Stimulated activated CD4-positive, alpha-beta T cell treated with anti-CD3 and anti-CD28 coated beads, TNF-alpha, amount 100 ng/mL, for 4 hours (primary cell): Measurements from ENCODE around the gene LRRTM4.
"Not testable (repeated sequence)": the region's sequence is repeated elsewhere in the genome, so short reads cannot be mapped to it uniquely, and the experiment has no call there.

ENCODE experiments used
- DNase-seq, 3 experiments: peaks; one replicate each; pipeline ENCODE4 v3.0.0-alpha.2; 2020; ENCODE audit warnings: low read depth in 3 of 3

Gene LRRTM4

DNA sequence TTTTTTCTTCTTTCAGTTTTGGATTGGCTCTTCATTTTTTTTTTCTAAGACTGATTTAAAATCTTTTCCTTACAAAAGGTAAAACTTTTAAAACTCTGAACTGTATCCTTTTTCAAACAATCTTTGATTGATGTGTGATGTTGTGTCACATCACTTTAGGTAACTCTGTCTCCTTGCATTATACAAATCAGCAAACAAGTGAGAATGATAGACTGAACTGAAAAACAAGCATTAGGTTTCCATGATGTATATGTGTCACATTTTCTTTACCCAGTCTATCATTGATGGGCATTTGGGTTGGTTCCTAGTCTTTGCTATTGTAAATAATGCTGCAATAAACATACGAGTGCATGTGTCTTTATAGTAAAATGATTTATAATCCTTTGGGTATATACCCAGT is 655.7 kb downstream of the LRRTM4 start:
- DNase-seq = no peak

DNA sequence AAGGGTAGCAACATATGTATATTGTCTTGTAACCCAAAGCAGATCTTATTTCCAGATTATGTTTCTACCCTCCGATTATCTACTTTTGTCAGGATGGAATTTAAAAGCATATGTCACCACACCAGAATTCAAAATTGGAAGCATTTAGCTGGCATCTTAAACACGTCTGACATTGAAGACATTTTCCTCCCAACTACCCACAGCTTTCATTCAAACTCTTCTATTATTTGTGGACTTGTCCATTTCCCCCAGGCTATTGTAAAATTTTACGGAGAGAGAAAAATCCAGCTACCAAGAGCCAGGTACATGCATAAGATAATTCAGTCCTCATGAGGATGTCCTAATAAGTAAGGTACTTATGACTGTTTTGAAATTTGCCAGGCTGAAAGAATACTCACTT is 659.3 kb downstream of the LRRTM4 start:
- no peak for DNase-seq

DNA sequence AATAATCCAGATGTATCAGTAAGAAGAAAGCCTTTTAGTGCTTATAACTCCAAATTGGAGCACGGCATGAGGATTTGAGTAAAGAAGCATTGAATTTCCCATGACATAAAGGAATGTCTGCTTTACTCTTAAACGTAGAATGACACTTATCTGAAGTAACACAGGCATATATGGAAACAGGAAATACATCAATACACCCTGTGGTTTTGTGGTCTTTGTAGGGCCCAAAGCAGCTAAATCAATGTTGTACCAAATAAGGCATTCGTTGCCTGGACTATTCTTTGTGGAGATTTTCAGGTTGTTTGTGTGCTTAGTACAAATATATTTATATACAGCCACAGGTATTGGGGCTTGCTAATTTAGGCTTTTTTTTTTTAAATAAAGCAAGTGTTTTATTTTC is 660.5 kb downstream of the LRRTM4 start:
- no peak for DNase-seq

DNA sequence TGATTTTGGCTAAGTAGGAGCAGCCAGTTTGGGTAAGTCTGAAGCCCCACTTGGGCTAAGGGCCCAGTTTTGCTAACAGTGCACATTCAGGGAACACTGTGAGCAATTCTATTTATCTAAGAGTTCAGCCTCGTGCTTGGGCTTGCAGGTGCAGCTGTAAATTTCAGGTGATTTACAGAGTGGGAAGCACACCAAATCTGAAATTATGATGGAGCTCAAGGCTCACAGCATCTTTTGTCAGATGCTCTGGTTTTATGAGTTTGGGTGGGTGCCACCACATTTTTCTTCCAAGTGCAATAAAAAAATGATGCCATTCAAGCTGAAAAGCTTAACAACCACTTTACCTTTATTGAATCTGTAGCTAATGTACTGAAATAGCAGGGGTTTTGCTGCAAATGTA is 671.2 kb downstream of the LRRTM4 start:
- DNase-seq = no peak

DNA sequence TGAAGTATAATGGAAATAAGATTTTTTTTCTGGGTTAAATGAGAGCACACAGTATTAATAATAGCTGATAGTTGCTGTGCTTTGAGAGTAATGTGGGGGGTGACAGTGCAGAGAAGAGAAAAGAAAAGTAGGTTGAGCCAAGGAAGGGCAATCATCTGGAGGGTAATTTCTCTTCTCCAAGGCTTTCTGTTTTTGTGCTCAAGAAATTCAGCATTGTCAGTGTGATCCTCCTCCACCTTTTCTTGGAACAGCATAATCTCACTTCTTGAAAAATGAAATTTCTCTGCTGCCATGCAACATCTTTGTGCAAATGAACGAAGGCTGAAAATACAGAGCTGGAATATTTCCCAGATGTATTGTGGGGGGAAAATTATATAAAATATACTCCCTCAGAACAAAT is 673.1 kb downstream of the LRRTM4 start:
- no peak for DNase-seq

DNA sequence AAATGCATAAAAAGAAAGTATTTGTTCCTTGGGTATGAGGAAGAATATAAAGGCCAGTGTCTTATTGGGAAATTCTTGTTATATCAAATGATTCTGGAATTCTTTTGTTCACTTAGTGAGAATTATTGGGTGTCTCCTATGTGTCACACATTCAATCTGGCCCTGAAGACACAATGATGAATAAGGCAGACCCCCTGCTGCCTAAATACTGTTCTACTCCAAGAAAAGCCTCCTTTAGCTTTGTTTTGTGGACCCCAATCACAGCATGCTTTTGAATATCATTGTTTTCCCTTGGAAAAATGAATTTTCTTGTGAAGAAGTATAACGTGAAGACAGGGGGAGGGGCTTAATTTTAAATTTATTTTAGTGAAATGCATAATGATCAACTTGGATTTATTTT is 682.4 kb downstream of the LRRTM4 start:
- DNase-seq = no peak

DNA sequence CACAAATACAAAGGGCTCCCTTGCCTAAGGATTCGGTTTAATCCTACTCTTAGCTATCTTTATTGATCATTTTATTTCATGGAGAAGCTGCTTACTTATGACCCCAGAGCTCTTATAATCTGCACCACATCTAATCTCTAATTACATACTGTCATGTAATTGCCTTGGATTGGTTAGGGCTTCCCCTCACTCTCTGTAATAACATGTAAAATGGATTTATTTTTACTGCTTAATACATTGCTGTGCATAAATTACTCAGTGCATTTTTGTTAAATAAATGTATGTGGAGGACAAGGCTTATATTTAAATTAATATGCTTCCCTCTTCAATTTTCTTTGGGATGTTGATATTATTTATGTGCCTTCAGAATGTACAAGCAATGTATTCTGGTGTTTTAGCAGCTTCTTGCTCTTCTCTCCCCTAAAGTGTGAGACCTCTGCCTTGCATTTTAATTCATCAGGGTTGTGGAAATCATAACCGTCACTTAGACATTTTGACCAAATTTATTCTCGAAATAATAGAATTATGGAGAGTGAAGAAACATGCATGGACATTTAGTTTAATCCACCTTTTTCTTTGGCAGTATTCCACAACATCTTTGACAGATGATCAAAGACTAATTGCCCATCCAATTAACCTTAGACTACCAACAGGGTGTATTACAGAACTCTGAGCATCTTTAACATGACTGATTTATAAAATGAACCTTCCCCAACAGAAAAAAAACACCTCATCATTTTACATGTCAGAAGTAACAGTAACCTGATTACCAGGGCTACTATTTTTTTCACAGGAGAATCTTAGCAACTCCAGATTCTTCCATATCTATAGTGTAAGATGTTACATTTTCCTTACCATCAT is 692.6 kb downstream of the LRRTM4 start:
- no peak for DNase-seq

DNA sequence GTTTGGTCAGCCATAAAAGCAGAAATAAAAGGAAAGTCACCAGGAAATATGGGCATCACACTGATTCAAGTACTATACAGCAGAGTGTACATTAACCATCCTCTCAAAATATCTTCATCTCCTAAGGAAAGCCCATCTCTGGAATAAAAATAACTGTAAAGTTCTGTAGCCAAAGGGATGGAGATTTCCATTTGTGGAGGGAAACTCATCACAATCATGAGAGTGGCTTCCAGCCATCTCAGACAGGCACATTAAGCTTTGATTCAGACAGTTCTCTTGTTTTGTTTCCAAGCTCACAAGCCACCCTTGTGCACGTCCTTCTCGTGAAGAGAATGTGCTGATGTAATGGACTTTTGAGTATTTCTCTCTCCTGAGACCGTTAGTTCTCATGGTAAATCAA is 695.5 kb downstream of the LRRTM4 start:
- no peak for DNase-seq

DNA sequence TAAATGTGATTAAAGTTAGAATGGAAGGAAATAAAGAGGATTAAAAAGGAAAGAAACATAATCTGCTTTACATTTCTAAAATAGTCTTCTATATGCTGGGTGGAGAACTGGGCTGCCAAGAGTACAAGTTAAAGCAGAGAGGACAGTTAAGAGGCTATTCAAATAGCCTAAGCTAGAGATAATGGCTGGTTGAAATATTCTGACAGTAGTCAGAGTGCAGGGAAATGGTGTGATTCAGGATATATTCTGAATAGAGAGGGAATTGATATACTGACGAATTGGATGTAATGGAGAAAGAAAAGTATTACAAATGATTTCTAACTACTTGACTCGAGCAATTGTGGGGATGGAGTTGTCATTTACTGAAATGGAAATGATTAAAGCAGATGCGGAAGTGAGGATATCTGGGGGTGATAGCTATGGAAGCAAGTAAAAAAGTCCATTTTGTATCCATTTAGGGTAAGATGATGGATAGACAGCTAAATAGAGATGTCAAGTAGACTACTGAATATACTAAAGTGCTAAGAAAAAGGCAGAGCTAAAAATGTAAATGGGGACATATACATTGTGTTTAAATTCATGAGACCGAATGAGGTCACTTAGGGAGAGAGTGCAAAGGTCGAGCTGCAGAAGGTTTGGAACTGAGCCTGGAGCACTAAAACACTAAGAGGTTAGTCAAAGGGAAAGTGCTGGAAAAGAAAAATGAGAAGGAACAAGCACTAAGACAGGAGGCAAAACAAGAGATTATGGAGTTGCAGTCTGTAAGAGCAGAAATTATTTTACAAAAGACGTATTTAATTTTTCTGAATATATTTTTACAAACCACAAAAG is 696.8 kb downstream of the LRRTM4 start:
- DNase-seq = no peak

DNA sequence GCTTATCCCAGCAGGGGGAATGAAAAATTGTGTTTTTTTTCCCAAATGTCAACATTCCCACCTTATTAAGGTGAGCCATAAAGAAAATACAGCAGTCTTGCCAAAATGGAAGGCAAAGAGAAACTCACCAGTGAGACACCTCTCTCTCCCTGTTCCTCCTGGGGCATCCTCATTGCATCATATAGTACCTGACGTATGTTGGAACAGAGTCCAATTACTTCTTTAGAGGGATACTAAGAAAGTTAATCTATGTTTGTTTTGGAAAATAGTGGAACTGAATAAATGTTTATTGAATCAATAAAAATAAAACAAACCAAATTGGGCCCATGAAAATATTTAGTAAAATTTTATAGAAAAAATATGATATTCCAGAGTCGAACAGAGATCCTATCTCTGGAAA is 700.4 kb downstream of the LRRTM4 start:
- DNase-seq = no peak

DNA sequence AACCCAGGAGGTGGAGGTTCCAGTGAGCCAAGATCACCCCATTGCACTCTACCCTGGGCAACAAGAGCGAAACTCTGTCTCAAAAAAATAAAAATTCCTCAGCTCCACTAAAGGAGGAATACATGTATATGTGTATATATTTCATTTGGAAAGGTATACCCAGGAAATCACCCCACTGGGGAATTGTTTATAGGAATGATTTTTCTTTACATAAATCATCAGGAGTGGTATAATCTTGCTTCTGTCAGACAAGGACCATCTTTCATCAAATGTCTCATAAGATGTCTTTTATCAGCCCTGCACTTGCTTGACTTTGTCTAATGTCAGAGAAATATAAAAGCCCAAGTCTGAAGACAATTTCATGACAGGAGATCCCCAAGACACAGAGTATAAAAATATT is 709.1 kb downstream of the LRRTM4 start:
- DNase-seq = no peak

DNA sequence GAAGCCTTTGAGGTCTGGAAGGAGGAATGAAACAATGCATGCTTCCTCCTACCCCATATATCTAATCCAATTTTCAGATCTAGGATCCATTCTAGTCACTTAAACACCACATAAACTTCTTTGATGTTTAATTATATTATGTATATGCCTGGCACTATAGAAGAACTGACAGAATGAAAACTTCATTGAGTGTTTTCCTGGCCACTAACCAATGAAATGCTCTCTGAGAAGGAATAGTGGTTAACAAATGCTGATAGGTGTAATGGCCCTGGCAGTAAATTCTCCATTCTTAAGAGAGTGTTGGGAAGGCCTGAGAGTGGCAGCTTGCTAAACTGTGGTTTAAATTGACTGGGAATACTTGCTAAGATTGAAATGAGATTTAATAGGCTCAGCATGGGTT is 710.0 kb downstream of the LRRTM4 start:
- no peak for DNase-seq

DNA sequence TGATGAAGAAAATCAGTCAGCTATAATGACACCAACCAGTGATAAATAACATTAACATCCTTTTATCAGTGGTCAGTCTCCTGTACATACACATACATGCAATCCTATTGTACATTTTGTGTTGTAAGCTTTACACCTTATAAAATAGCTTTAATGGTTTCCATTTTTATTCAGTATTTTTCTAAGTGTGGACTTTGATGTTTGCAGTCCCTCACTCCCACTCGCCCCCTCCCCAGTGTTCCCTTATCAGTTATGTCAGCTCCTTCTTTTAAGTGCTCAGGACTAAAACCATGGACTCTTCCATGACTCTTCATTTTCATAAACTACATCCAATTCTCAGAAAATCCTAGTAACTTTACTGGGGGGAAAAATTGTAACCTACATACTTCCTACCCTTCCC is 713.0 kb downstream of the LRRTM4 start:
- DNase-seq = no peak

DNA sequence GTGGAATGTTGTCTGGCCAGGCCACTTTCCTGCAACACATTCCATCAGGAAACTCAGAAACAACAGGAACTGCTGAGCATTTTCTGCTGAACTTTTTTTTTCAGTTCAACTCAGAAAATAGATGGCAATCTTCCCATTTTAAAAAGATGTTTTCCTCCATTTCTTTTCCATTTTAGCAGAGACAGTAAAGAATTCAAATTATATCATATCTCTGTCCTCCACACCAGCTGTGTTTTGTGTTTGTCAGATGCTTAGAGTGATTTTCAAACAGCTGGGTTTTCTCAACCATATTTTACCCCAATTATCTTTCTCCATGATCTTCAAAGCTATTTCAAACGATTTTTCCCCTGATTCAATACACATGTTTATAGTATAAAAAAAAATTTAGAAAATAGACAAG is 713.4 kb downstream of the LRRTM4 start:
- no peak for DNase-seq

DNA sequence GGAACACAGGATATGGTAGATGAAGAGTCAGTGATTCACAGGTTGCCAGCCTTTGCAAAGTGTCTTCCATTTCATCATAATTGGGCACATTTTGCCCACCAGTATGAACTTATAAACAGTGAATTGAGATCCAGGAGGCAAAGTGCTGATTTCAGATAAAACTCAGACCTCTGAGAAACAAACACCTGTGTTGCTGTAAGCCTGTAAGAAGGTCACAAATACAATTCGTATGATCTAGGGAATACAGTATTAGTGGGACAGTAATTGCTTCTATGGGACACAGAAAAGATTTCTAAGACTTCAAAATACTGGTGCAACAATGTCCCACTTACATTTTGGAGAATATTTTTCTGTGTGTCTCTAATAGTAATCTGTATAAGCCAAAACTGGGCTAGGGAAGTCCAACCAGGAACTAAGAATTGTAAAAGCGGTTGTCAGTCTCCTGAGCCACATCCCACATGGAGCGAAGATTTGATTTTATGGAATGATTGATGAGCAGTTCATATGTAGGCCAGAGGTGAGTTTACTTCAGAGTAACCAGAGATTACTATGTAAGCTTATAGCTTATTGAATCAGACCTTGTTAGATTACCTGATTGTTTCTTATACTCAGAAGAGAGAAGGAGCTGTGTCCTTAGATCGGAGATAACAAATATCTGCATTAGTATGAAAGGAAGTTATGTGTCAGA is 728.4 kb downstream of the LRRTM4 start:
- no peak for DNase-seq

DNA sequence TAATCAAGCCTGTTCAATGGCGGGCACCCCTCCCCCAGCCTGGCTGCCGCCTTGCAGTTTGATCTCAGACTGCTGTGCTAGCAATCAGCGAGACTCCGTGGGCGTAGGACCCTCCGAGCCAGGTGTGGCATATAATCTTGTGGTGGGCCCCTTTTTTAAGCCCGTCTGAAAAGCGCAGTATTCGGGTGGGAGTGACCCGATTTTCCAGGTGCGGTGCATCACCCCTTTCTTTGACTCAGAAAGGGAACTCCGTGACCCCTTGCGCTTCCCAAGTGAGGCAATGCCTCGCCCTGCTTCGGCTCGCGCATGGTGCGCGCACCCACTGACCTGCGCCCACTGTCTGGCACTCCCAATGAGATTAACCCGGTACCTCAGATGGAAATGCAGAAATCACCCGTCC is 740.9 kb downstream of the LRRTM4 start:
- DNase-seq = not testable (repeated sequence)

DNA sequence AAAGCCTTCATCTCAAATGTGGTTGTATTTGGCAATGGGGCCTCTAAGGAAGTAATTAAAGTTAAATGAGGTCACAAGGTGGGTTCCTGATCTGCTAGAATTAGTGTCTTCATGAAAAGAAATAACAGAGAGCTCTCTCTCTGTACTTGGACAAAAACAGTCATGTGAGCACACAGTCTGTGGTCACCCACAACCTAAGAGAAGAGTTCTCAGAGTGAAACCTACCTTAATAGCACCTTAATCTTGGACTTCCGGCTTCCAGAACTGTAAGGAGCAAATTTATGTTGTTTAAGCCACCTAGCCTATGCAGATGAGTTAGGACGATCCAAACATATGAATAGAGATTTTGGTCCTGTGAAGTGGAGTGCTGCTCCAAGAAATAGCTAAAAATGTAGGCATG is 758.9 kb downstream of the LRRTM4 start:
- no peak for DNase-seq

DNA sequence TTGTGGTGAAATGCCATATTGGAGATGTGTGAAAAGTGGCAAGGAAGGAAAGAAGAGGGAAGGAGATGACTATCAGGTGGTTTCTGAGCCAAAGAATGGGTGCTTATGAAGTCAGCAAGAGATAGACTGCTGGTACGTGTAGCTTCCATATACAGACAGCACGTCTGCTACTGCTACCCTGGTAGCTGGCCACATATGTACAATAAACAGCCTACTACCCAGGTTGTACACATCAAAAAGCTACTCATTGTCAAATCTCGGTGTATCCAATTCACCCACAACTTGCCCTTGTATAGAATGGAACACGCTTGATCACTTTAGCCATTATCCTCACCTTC is 761.8 kb downstream of the LRRTM4 start:
- DNase-seq = no peak

DNA sequence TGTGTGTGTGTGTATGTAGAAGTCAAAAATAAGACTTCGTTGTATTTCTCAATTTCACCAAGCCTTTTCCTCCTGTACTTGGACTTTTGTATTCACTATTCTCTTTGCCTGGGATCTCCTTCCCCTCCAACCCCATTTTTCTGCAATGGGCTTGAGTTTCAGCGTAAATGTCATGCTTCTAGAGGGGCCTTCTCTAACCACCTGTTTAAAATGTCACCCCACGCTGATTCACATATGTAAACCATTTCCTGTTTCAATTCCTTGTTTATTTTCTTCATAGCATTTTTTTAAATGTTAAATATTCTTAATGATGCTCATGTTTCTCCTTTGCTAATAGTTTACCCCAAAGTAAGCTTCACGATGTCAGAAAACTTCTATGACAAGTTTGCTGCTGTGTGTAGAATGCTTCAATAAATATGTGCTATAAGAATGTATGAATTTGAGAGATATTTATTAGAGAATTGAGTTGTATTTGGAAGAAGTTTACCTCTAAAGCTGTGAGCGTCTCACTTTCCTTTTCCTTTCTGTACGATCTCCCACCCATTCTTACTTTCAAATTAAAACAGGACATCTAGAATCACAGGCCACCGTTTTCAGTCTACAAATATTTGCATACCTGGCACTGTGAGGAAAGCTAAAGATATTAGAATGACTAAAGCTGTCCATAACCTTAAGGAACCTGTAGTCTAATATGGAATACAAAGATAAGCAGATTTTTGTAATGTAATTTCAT is 762.4 kb downstream of the LRRTM4 start:
- no peak for DNase-seq

DNA sequence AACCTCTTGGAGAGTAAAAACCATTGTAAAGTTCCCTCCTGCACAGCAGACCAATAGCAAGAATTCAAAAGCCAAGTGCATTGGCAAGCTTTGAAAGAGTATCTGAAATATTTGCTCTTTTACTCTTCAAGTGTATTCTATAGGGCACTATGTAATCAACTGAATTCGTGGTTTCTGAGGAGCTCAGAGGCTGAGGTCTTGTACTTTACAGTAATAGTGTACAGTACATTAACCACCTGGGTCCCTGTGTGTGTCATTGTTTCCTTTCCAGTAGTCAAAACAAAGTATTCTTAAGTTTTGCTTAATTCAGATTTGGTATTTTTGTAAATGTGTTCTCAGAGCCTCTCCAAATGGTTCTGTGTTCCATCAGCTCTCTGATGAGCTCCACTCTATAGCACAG is 769.7 kb downstream of the LRRTM4 start:
- no peak for DNase-seq

DNA sequence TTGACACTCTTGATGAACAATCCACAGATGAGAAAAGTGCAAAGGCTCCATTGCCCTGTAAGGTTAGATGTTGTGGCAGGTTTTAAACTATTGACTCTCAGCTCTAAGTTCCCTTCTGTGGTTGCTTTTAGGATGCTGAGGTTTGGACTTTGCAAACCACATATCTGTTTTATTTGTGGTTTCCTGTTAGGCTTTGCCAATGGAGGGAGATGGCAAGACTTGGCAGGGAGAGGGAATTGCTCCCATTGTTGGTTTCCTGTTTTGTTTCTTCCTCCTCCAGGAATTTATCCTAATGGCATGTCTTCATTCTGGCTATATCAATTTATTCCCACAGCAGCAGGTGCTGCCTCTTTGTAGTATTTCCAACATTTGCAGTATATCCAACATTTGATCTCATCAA is 772.3 kb downstream of the LRRTM4 start:
- DNase-seq = no peak
